HG02588 (cell line): ENCODE results near the gene JOSD2.
"Not testable (repeated sequence)": the region's sequence is repeated elsewhere in the genome, so short reads cannot be mapped to it uniquely, and the experiment has no call there.

Experiments
- ATAC-seq: cut with Tn5 transposase; IDR thresholded peaks from one replicate; pipeline ENCODE4 v1.9.1; 2021; ENCODE audit warnings: mild to moderate bottlenecking, moderate library complexity; ENCODE audit not compliant: unreplicated experiment

Gene JOSD2

DNA sequence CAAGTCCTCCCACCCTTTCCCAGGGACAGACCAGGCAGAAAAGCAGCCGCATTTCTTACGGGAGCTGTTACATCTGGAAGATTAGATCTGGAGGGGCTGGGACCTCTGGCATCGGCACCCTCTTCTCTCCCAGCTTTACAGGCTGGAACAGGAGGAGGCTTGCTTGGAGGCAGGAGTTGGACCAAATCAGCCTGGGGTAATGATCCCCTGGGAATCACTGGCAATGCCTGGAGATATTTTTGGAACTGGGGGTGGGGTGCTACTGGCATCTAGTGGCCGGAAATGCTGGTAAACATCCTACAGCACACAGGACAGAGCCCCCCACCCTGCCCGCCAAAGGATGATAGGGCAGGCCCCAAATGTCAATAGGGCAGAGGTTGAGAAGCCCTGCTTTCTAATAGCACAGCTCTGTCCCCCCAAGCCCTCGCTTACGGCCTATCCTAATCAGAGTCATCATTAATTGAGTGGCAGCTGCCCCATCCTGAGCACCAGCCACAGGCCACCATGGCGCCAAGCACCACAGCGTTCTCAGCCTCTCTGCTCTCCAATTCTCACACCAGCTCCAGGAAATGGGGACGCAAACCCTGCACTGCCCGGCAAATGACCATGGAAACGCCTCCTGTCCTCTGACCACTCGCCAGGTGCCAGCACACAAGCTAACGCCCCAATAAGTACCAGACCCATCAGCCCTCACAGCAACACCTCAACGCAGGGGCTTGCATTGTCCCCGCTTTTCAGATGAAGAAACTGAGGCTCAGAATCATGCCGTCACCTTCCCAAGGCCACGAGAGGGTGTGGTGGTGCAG, 36.6 kb upstream of the JOSD2 start:
- ATAC-seq = no peak

DNA sequence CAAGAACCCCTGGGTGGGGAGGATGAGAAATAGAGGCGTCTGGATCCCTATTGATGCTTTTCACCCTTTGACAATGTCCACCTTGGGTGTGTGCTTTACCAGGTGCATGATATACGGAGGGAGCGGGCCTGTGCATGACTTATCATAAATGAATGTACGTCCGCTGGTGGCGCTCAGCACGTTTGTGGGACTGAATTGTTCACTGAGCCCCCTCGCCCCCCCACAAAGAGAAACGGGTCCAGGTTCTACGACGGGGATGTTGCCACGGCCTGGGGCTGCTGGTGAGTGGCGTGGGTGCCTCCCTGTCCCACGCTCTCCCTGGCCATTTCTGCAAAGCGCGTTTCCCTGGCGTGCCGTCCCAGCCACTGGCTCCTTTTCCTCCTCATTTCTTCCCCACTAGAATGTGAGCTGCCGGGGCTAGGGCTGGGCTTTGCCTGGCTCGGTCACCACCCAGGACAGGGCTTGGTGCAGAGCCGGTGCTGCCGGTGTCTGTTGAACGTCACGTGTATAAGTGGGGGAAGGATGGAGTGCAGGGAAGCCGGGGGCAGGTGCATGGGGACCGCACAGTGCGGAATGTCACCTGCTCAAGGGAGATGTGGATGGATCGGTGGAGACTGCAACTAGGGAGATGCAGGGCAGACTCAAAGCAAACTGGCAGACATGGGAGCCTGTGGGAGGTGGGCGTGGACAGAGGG, 35.7 kb upstream of the JOSD2 start:
- ATAC-seq = no peak

DNA sequence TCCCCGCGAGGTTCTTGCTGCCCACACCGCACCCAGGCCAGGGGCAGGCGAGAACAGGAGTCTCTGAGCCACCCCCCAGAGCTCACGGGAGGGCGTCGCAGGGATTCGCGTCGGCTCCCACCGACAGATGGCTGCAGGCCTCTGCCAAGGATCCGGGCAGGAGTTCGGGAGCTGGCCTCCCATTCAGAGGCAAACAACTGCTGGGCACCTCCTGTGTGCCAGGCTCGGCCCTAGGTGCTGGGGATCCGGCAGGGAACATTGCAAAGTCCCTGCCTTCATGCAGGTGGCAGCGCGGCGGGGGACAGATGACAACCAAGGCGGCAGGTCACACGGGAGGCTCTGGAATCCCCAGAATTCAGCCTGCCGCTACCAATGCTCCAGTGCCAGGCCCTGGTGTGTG, 32.0 kb upstream of the JOSD2 start:
- ATAC-seq = no peak

DNA sequence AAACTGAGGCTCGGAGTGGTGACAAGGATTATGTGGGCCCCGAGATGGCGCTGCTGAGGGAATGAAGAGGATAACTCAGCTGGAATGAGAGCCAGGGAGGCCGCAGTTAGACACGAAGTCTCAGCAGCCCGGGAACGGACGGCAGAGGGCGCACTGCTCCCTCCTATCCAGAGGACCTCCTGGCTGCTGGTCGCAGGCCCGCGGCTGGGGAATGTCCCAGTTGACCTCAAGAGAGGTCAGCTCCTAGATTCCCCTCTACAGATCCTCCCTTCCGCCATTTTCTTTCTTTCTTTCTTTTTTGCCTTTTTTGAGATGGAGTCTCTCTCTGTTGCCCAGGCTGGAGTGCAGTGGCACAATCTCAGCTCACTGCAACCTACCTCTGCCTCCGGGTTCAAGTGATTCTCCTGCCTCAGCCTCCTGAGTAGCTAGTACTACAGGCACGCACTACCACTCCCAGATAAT, 26.8 kb upstream of the JOSD2 start:
- ATAC-seq = no peak

DNA sequence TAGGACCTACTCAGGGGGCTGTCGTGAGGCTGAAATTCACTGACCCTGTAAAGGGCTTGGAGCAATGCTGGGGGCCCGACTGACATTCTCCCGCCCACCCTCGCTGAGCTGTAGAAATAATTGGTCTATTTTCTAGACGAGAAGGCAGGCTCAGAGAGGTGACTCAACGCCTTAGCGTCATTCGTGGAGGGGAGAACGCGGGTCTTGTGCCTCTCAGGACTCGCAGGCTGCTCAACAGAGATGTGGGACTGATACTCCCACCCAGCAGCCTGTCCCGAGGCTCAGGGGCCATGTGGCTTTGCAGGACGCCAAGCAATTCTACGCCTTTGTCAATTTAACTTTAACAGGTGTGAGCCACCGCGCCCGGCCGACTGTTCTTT, 26.3 kb upstream of the JOSD2 start:
- no peak for ATAC-seq

DNA sequence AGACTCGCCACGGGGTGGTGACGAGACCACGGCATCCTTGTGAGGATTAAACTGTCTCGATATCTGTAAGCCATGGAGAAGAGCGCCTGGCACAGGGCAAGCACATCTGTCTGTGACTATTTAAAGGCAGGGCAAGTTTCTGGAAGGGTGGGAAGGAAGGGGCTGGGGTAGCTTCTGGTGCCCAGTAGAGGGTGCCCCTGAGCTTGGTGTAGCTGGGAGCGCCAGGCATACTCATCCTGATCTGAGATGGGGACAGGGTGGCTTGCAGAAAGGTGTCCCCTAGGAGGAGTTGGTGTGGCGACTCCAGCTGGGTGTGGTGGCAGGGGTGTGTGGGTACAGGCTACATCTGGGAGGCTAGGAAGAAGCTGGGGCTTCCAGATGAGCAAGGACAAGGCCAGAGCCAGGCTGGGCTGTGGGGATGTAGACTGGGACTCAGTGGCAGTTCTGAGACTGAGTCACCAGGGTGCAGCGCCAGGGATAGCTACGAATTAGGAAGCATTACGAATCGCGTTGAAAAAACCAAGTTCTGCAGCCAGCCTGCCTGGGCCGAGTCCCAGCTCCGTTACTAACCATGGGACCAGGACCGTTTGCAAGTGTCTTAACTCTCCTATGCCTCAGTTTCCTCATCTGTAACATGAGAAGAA, 25.8 kb upstream of the JOSD2 start:
- ATAC-seq = no peak

DNA sequence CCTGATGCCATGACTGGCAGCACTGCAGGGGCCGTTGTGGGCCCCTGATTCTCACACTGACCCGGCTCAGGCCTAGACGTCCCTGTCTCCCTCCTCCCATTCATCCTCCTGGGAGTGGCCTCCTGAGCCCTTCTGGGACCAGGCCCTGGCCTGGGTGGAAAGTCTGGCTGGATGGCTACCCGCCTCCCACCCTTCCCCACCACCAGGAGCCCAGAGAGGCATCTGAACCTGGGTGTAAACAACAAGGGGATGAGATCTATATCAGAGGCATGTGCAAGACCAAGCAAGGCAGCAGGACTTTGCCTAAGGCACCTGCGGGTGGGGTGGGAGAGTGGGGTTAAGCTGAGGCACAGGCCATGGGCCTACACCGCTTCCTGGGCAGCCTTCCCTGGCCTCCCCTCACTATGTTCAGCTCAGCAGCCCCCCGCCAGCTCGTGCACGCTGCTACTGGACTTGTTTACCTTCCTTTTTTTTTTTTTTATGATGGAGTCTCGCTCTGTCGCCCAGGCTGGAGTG, 24.7 kb upstream of the JOSD2 start:
- ATAC-seq = no peak

DNA sequence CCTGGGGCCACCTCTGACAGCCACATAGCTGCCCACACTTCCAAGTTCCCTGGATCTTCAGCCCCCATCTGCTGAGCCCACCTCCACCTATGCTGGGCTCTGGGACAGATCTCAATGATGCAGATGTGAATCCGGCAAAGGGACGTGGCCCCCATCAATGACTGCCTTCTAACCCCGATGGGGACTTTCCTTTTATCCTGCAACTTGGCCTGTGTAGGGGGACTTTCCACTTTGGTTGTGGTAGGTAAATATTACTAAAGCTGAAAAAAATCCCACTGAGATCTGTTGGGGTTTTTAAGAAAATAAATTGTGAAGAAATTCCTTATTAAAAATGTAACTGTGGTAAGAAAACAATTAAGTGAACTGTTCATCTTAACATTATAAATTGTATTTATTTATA, 23.5 kb upstream of the JOSD2 start:
- no peak for ATAC-seq

DNA sequence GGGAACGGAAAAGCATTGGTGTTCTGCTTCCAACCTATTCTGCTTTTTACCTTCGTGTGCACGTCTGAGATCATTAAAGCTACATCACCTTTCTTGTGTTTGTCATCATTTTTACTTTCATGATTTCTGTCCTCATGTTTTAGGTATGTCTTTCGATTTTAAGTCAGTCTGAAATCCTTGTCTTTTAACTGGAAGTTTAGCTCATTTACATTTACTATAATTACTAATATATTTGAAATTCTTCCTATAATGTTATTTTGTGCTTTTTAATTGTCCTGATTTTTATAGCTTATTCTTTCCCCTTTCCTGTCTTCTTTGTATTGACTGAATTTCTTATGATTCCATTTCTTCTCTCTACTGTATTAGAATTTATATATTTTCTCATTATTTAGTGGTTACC, 22.0 kb upstream of the JOSD2 start:
- no peak for ATAC-seq

DNA sequence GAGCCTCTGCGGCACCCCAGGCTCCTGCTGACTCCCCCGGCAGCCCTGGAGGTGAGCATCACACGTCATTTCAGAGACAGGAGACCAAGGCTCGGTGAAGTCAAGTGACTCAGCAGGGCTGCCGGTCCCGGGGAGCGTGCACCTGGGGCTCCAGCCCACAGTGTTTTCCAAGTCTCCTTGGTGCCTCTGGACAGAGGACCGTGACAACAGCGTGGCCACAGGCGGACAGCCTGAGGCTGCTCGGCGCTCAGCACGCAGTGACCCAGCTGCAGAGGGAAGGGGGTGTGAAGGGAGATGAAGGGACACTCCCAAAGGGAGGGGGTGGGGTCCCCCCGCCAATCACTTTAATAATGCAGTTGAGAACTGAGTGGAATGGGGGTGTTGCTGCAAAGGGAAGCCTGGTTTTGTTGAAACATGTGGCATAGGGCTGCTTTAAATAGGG, 20.2 kb upstream of the JOSD2 start:
- no peak for ATAC-seq

DNA sequence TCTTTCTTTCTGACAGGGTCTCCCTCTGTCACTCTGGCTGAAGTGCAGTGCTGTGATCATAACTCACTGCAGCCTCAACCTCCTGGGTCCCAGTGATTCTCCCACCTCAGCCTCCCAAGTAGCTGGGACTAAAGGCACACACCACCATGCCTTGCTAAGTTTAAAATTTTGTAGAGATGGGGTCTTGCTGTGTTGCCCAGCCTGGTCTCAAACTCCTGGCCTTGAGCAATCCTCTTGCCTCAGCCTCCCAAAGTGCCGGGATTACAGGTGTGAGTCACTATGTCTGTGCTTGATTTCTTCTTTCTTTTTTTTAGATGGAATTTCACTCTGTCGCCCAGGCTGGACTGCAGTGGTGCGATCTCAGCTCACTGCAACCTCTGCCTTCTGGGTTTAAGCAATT, 17.1 kb upstream of the JOSD2 start:
- ATAC-seq = not testable (repeated sequence)

DNA sequence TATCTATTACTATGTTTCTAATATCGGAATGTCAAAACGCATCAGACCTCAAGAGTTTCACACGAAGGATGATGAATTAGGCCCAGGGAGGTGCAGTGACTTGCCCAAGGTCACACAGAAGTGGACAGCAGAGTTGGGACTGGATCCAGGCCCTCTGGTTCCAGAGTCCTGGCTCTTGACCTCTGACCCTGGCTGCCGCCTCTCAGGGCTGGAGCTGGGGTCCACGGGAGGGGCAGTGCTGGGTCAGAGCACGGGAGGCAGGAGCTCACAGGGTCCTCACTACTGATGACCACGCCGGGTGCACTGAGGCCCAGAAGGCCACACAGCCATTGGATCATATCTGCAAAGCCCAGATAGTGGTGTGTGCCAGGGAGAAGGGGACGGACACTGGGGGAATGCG, 11.9 kb upstream of the JOSD2 start:
- ATAC-seq = no peak

DNA sequence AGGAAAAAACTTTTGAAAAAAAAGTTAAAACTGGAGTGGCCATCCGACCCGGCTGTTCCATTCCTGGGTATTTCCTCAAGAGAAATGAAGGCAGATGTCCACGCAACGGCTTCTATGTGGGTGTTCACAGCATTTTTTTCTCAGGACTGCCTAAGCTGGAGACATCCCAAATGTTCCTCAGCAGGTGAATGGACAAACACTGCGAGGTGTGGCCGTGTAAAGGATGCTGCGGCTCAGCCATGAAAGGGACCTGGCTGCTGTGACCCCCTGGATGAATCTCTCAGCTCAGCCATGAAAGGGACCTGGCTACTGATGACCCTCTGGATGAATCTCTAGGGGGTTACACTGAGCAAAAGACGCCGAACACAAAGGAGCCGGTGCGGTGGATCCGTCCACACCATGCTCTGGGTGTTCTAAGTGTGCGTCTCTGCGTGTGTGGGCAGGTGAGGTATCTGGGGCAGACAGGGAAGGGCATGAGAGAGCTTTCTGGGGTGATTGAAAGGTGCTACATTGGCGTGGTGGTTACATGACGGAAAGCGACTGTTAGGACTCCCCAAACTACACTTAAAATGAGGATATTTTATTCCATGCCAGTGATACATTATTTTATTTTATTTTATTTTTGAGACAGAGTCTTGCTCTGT, 10.0 kb upstream of the JOSD2 start:
- ATAC-seq = no peak

DNA sequence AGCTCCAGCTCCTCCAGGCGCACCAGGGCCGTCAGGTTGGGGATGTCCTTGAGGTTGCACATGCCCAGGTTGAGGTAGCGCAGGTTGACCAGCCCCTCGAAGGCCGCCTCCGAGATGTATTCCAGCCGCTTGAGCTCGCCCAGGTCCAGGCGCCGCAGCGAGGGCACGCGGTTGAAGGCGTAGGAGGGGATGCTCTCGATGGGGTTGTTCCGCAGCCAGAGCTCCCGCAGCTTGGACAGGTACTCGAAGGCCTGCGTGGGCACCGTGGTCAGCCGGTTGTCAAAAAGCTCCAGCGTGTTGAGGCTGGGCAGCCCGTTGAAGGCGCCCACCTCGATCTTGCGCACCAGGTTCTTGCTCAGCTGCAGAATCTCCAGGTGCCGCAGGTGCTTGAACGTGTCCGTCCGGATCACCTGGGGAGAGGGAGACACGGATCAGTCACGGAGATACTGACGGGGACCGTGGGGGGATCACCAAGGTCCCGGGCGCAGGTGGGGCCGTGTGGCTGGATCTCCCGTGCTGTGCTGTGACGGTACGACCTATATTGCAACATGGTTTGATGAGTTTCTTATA, 8.1 kb upstream of the JOSD2 start:
- no peak for ATAC-seq

DNA sequence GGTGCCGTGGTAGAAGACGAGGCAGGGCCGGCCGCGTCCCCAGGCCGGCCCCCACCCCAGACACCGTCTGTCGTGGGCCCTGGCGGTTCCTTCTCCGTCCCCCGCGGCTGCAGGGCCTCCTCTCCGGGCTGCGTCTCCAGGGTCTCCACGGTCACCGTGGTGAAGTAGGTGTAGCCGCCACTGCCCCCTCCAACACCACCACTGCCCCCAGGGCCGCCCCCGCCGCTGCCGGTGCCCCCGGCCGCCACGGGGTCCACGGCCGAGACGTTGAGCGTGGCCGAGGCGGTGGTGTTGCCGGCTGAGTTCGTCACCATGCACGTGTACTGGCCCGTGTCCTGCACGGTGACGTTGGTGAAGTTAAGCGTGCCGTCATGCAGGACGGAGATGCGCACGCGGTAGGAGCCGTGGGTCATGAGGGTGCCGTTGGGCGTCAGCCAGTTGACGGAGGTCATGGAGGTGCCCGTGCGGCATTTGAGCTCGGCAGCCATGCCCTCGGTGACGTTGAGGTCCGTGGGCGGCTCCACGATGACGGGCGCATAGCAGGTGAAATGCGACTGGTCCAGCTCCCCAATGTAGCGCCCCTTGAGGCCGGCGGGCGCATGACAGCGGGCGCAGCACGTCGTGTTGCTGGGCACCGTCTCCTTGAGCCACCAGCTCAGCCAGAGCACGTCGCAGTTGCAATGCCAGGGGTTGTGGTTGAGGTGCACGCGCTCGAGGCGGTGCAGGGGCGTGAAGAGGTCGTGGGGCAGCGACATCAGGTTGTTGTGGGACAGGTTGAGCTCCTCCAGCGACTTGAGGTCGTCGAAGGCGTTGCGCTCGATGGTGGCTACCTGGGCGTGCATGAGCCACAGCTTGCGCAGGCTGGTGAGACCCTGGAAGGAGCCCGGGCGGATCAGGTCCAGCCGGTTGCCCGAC, 7.4 kb upstream of the JOSD2 start:
- no peak for ATAC-seq

DNA sequence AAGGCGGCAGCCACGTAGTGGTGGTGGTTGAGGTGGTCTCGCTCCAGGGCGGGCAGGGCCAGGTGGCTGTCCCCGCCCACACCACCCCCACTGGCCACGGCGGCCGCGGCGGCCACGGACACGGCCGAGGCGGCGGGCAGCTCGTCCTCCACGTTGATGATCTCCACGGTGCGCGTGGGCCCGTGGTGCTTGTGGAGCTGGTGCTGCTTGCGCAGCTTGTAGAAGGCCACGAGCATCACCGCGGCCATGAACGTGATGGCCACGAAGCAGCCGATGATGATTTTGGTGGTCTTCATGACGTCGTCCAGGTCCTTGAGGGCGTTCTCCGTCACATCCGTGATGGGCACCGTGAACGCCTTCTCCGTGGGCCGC, 6.7 kb upstream of the JOSD2 start:
- no peak for ATAC-seq

DNA sequence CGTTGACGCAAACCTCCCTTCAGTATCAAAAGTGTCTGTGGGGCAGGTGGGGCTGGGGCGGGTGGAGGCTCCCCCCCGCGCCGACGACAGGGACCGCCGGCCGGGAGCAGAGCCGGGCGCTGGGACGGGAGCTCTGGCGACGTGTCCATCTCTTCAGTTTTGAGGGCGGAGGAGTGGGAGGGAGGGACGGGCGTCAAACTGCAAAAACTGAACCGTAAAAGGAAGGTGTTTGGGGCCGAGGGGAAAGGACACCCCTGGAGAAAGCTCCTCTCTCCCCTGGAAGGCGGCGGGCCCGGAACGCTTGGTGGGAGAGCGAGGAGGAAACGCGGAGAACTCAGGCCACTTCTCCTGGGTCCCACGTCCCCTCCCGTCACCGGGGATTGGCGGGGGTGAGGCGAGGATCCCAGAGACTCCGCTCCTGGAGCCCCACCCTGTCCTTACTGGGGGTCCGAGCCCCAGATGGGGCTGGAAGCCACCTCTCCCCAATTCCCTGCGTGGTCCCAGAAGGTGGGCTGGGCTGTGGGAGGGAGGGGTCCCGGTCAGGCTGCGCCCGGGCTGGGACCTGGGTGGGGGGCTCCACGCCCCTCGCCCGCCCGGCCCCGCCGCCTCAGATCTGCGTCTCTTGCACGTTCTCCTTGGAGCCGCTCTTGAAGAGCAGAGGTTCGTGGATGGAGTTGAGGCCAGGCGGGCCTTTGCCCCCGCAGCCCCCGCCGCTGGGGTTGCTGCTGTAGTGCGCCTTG, 6.1 kb upstream of the JOSD2 start:
- no peak for ATAC-seq

DNA sequence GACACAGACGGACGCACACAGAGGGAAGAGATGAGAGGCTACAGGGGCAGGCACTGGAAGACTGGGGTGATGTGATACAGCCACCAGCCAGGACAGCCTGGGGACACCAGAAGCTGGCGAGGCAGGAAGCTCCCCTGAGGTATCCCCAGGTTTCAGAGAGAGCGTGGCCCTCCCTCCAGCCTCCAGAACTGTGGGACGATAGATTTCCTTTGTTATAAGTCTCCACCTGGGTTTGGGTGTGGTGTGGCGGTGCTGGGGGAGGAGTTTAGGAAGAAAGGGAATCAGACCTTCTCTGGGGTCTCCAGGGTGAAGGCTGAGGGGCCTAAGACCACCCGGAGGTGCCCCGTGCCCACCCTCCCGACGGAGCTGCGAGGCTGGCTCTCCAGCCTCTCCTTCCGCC, 5.5 kb upstream of the JOSD2 start:
- no peak for ATAC-seq

DNA sequence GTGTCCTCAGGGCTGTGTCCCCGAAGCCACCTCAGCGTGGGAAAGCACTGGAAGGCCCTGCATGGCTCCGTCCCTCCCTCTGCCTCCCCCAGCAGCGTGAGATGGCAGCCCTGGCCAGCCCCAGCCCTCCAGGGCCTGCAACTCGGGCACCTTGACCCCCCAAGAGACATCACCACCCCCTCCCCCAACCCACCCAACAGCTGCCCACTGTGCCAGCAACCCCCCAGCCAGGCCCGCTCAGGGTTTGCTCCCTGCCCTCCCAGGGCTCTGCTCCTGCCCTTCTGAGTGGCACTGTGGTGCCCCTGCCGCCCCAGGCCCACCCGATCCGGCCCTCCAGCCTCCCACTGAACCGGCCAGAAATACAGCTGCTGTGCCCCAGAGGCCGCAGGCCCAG, 4.2 kb upstream of the JOSD2 start:
- no peak for ATAC-seq
